Measurements from ENCODE around the gene VSX2. TPM values are rescaled to one million over a fixed set of nuclear protein-coding genes. Genes with fewer than 3 reads are reported as not detected.

Gene VSX2
- total RNA-seq, 4 donors from 2014 or later: not detected

GRCh38 chr14:74203639-74204038, 35.6 kb upstream of the VSX2 start:
- ATAC-seq (ENCODE audit: low FRiP score) (no peak), DNase-seq (ENCODE audit: low spot score) (no peak)
- TF ChIP-seq, protein P1, sequence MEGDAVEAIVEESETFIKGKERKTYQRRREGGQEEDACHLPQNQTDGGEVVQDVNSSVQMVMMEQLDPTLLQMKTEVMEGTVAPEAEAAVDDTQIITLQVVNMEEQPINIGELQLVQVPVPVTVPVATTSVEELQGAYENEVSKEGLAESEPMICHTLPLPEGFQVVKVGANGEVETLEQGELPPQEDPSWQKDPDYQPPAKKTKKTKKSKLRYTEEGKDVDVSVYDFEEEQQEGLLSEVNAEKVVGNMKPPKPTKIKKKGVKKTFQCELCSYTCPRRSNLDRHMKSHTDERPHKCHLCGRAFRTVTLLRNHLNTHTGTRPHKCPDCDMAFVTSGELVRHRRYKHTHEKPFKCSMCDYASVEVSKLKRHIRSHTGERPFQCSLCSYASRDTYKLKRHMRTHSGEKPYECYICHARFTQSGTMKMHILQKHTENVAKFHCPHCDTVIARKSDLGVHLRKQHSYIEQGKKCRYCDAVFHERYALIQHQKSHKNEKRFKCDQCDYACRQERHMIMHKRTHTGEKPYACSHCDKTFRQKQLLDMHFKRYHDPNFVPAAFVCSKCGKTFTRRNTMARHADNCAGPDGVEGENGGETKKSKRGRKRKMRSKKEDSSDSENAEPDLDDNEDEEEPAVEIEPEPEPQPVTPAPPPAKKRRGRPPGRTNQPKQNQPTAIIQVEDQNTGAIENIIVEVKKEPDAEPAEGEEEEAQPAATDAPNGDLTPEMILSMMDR (IDR thresholded peaks at IDR 0.05): no peak

GRCh38 chr14:74204491-74204890, 34.8 kb upstream of the VSX2 start:
- ATAC-seq (ENCODE audit: low FRiP score): no peak
- no peak for DNase-seq (ENCODE audit: low spot score)
- TF ChIP-seq, protein P1 (IDR thresholded peaks at IDR 0.05): no peak

DNA sequence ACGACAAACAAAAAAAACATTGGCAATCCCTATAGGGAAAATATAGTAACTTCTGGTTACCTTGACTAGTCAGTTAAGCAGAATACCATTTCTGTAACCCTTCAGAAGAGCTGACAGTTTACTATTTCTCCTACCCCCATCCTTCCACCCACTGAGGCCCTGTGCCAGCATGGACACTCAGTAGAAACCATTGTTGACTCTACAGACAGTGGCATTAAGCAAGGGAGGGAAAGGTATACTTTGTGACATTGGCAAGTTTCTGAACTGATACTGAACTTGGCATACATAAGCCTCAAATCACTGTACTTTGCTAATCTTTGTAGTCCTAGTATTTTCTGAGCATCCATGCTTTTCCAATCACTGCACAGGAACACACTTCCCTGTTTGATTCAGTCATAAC, 33.4 kb upstream of the VSX2 start:
- DNase-seq (ENCODE audit: low spot score) (no peak), ATAC-seq (ENCODE audit: low FRiP score) (no peak)
- TF ChIP-seq, protein P1 (IDR thresholded peaks at IDR 0.05): no peak

GRCh38 chr14:74207943-74208342, 31.3 kb upstream of the VSX2 start:
- DNase-seq (ENCODE audit: low spot score): no peak
- TF ChIP-seq, protein P1 (IDR thresholded peaks at IDR 0.05): no peak
- no peak for ATAC-seq (ENCODE audit: low FRiP score)

GRCh38 chr14:74208642-74209041, 30.6 kb upstream of the VSX2 start:
- TF ChIP-seq, protein P1 (IDR thresholded peaks at IDR 0.05): no peak
- DNase-seq (ENCODE audit: low spot score) (no peak), ATAC-seq (ENCODE audit: low FRiP score) (no peak)

GRCh38 chr14:74211945-74212580, 27.2 kb upstream of the VSX2 start:
- no peak for ATAC-seq (ENCODE audit: low FRiP score)
- no peak for DNase-seq (ENCODE audit: low spot score)
- TF ChIP-seq, protein P1 (IDR thresholded peaks at IDR 0.05): no peak

Data from omental fat pad (tissue), 4 donors.